NCI-H1930 (cell line): ENCODE measurements around the gene ITGA6.

Experiments used
- DNase-seq, 2 experiments: peaks; one replicate each; lab custom pipeline; 2025; lab: John Stamatoyannopoulos, UW

ITGA6 gene

GRCh38 chr2:172427256-172427989 lies at the start of gene ITGA6:
ITGA6 (plus strand) TSS chr2:172427586.
- DNase-seq, result peak; percentile 73 to 77

GRCh38 chr2:172380436-172381274 lies 46.7 kb upstream of the ITGA6 start:
- DNase-seq, result no peak

GRCh38 chr2:172381275-172382027 lies 45.9 kb upstream of the ITGA6 start:
- no peak for DNase-seq

GRCh38 chr2:172387361-172387760 lies 40.0 kb upstream of the ITGA6 start:
- DNase-seq, result no peak

GRCh38 chr2:172389685-172390339 lies 37.6 kb upstream of the ITGA6 start:
- no peak for DNase-seq

- no peak for DNase-seq
Observed at GRCh38 chr2:172394002-172394401, 33.4 kb upstream of the ITGA6 start.

GRCh38 chr2:172395503-172395902 lies 31.9 kb upstream of the ITGA6 start:
- DNase-seq, result no peak

- no peak for DNase-seq
Observed at GRCh38 chr2:172397148-172397834, 30.1 kb upstream of the ITGA6 start.

GRCh38 chr2:172398440-172398839 lies 28.9 kb upstream of the ITGA6 start:
- no peak for DNase-seq

GRCh38 chr2:172399765-172400164 lies 27.6 kb upstream of the ITGA6 start:
- no peak for DNase-seq

GRCh38 chr2:172402198-172402597 lies 25.2 kb upstream of the ITGA6 start:
- DNase-seq, result no peak

GRCh38 chr2:172403402-172403801 lies 24.0 kb upstream of the ITGA6 start:
- no peak for DNase-seq

- no peak for DNase-seq
Observed at GRCh38 chr2:172403881-172404468, 23.4 kb upstream of the ITGA6 start.

- no peak for DNase-seq
Observed at GRCh38 chr2:172404824-172405223, 22.6 kb upstream of the ITGA6 start.

GRCh38 chr2:172405673-172406072 lies 21.7 kb upstream of the ITGA6 start:
- DNase-seq, result no peak

GRCh38 chr2:172408143-172408766 lies 19.1 kb upstream of the ITGA6 start:
- no peak for DNase-seq

GRCh38 chr2:172409042-172409441 lies 18.3 kb upstream of the ITGA6 start:
- DNase-seq, result no peak

GRCh38 chr2:172412984-172413492 lies 14.3 kb upstream of the ITGA6 start:
- no peak for DNase-seq

GRCh38 chr2:172415157-172415864 lies 12.1 kb upstream of the ITGA6 start:
- DNase-seq, result no peak

GRCh38 chr2:172415865-172416183 lies 11.6 kb upstream of the ITGA6 start:
- DNase-seq, result no peak
